ENCODE data around the gene COA3. TPM values are rescaled to one million over a fixed set of nuclear protein-coding genes. Genes with fewer than 3 reads are reported as not detected.

Gene COA3
- total RNA-seq, 1 donor from 2014 or later = 59.8 TPM

DNA sequence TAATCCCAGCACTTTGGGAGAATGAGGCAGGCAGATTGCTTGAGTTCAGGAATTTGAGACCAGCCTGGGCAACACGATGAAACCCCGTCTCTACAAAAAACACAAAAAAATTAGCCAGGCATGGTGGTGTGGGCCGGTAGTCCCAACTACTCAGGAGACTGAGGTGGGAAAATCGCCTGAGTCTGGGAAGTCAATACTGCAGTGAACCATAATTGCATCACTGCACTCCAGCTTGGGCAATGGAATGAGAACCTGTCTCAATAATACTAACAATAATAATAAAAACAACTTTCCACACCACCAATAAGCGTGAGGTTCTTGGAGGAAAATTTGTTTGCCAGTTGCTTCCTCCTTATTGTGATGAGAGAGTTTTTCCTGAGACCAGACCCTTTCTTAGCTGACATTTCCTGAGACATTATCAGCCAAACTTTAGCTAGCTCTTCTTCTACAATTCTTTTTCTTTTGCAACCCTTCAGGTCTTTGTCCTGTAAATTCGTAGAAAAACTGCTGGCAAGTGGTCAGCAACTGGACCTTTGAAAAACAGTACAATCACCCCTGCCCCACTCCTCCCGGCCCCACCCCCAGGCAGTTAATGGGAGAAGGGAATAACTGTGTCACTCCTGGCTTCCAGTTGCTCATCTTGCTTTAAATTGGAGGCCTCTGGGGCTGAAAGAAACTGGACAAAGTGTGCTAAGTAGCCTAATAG, 50.1 kb downstream of the COA3 start:
- H3K4me3 ChIP-seq (ENCODE audit: low read depth, low read length) = no peak overlapping the region
- H3K27me3 ChIP-seq (ENCODE audit: control insufficient read depth, insufficient read depth, low read length) = peaks cover 2% of the 10 kb centered on the region
- no peak for DNase-seq (ENCODE audit: low read depth)
- H3K36me3 ChIP-seq (ENCODE audit: control insufficient read depth, insufficient read depth, low read length) = no peaks in the 10 kb centered on the region
- FAIRE-seq = no peak
- TF ChIP-seq, protein P1, sequence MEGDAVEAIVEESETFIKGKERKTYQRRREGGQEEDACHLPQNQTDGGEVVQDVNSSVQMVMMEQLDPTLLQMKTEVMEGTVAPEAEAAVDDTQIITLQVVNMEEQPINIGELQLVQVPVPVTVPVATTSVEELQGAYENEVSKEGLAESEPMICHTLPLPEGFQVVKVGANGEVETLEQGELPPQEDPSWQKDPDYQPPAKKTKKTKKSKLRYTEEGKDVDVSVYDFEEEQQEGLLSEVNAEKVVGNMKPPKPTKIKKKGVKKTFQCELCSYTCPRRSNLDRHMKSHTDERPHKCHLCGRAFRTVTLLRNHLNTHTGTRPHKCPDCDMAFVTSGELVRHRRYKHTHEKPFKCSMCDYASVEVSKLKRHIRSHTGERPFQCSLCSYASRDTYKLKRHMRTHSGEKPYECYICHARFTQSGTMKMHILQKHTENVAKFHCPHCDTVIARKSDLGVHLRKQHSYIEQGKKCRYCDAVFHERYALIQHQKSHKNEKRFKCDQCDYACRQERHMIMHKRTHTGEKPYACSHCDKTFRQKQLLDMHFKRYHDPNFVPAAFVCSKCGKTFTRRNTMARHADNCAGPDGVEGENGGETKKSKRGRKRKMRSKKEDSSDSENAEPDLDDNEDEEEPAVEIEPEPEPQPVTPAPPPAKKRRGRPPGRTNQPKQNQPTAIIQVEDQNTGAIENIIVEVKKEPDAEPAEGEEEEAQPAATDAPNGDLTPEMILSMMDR (IDR thresholded peaks at IDR 0.05; ENCODE audit: insufficient read depth, low read length, severe bottlenecking) = no peak

Other genes with a start within 250 kb of the COA3 start
- 7.4 and 22.8 TPM in 2 replicates for gene HSD17B1, start 245.8 kb downstream of the COA3 start, total RNA-seq
- gene COASY, start 236.6 kb downstream of the COA3 start, total RNA-seq = 9.0 and 18.4 TPM in 2 replicates
- gene MLX, start 231.6 kb downstream of the COA3 start, total RNA-seq = 28.3 and 33.2 TPM in 2 replicates
- 1.3 and 2.0 TPM in 2 replicates for gene PSMC3IP, start 221.0 kb downstream of the COA3 start, total RNA-seq
- gene RETREG3, start 189.3 kb downstream of the COA3 start, total RNA-seq = 66.1 and 69.3 TPM in 2 replicates
- 12.1 and 21.5 TPM in 2 replicates for gene TUBG1, start 189.0 kb downstream of the COA3 start, total RNA-seq
- gene TUBG2, start 139.4 kb downstream of the COA3 start, total RNA-seq = 5.3 and 6.7 TPM in 2 replicates
- 15.3 and 26.9 TPM in 2 replicates for gene PLEKHH3, start 121.7 kb downstream of the COA3 start, total RNA-seq
- gene CCR10, start 116.9 kb downstream of the COA3 start, total RNA-seq = 0.13 TPM in 1 of 2 replicates, not detected in the other
- 0.51 and 0.53 TPM in 2 replicates for gene CNTNAP1, start 116.2 kb downstream of the COA3 start, total RNA-seq
- 16.1 and 18.2 TPM in 2 replicates for gene EZH1, start 53.7 kb downstream of the COA3 start, total RNA-seq
- gene RAMP2, start 37.5 kb downstream of the COA3 start, total RNA-seq = not detected in 2 replicates
- gene VPS25, start 25.3 kb downstream of the COA3 start, total RNA-seq = 65.3 and 76.0 TPM in 2 replicates
- gene WNK4, start 18.1 kb downstream of the COA3 start, total RNA-seq = under 0.01 and 0.13 TPM in 2 replicates
- gene CNTD1, start 157 bp upstream of the COA3 start, total RNA-seq = not detected in 2 replicates
- 123 and 200 TPM in 2 replicates for gene BECN1, start 25.6 kb upstream of the COA3 start, total RNA-seq
- gene PSME3, start 34.7 kb upstream of the COA3 start, total RNA-seq = 57.7 and 72.5 TPM in 2 replicates
- 0.79 and 1.0 TPM in 2 replicates for gene AOC2, start 45.9 kb upstream of the COA3 start, total RNA-seq
- gene AOC3, start 52.5 kb upstream of the COA3 start, total RNA-seq = 0.26 TPM in 2 replicates
- gene G6PC1, start 102.1 kb upstream of the COA3 start, total RNA-seq = not detected in 2 replicates
- 18.3 and 24.7 TPM in 2 replicates for gene AARSD1, start 165.8 kb upstream of the COA3 start, total RNA-seq
- under 0.01 and 0.13 TPM in 2 replicates for gene PTGES3L, start 181.4 kb upstream of the COA3 start, total RNA-seq
- gene RUNDC1, start 181.9 kb upstream of the COA3 start, total RNA-seq = 10.3 and 11.8 TPM in 2 replicates
- 1,341 and 1,431 TPM in 2 replicates for gene RPL27, start 199.7 kb upstream of the COA3 start, total RNA-seq
- 0.79 and 2.4 TPM in 2 replicates for gene IFI35, start 208.1 kb upstream of the COA3 start, total RNA-seq
- 88.7 and 101 TPM in 2 replicates for gene VAT1, start 223.7 kb upstream of the COA3 start, total RNA-seq
- gene RND2, start 226.5 kb upstream of the COA3 start, total RNA-seq = under 0.01 and 0.38 TPM in 2 replicates